ENCODE results near the gene CTBP2.

CTBP2 gene

GRCh38 chr10:125106586-125106985 lies 53.8 kb downstream of the CTBP2 start:
- no peak for DNase-seq (ENCODE audit: low read depth)

- no peak for DNase-seq (ENCODE audit: low read depth)
Observed at GRCh38 chr10:125105706-125106255, 54.6 kb downstream of the CTBP2 start.

GRCh38 chr10:125105155-125105554 lies 55.2 kb downstream of the CTBP2 start:
- DNase-seq (ENCODE audit: low read depth) = no peak

- DNase-seq (ENCODE audit: low read depth) = no peak
Observed at GRCh38 chr10:125104559-125104958, 55.8 kb downstream of the CTBP2 start.

- DNase-seq (ENCODE audit: low read depth) = no peak
Observed at GRCh38 chr10:125103924-125104323, 56.4 kb downstream of the CTBP2 start.

- DNase-seq (ENCODE audit: low read depth) = no peak
Observed at GRCh38 chr10:125103466-125103865, 56.9 kb downstream of the CTBP2 start.

GRCh38 chr10:125102821-125103220 lies 57.5 kb downstream of the CTBP2 start:
- no peak for DNase-seq (ENCODE audit: low read depth)

GRCh38 chr10:125102246-125102645 lies 58.1 kb downstream of the CTBP2 start:
- no peak for DNase-seq (ENCODE audit: low read depth)

GRCh38 chr10:125101581-125101980 lies 58.8 kb downstream of the CTBP2 start:
- DNase-seq (ENCODE audit: low read depth) = no peak

- no peak for DNase-seq (ENCODE audit: low read depth)
Observed at GRCh38 chr10:125101049-125101448, 59.3 kb downstream of the CTBP2 start.

- no peak for DNase-seq (ENCODE audit: low read depth)
Observed at GRCh38 chr10:125097409-125098070, 62.8 kb downstream of the CTBP2 start.

- DNase-seq (ENCODE audit: low read depth) = no peak
Observed at GRCh38 chr10:125096975-125097374, 63.4 kb downstream of the CTBP2 start.

- no peak for DNase-seq (ENCODE audit: low read depth)
Observed at GRCh38 chr10:125096371-125096770, 64.0 kb downstream of the CTBP2 start.

- no peak for DNase-seq (ENCODE audit: low read depth)
Observed at GRCh38 chr10:125095776-125096175, 64.6 kb downstream of the CTBP2 start.

GRCh38 chr10:125095228-125095627 lies 65.1 kb downstream of the CTBP2 start:
- no peak for DNase-seq (ENCODE audit: low read depth)

GRCh38 chr10:125094806-125095205 lies 65.6 kb downstream of the CTBP2 start:
- no peak for DNase-seq (ENCODE audit: low read depth)

- no peak for DNase-seq (ENCODE audit: low read depth)
Observed at GRCh38 chr10:125093974-125094705, 66.2 kb downstream of the CTBP2 start.

GRCh38 chr10:125093199-125093973 lies 67.0 kb downstream of the CTBP2 start:
- no peak for DNase-seq (ENCODE audit: low read depth)

- no peak for DNase-seq (ENCODE audit: low read depth)
Observed at GRCh38 chr10:125092564-125093031, 67.8 kb downstream of the CTBP2 start.

- DNase-seq (ENCODE audit: low read depth) = no peak
Observed at GRCh38 chr10:125091891-125092290, 68.5 kb downstream of the CTBP2 start.

GRCh38 chr10:125089469-125089868 lies 70.9 kb downstream of the CTBP2 start:
- DNase-seq (ENCODE audit: low read depth) = no peak

- no peak for DNase-seq (ENCODE audit: low read depth)
Observed at GRCh38 chr10:125087897-125088215, 72.5 kb downstream of the CTBP2 start.

Measured in T follicular helper cell (primary cell).